Measurements from ENCODE around the gene IRX6. TPM values are rescaled to one million over a fixed set of nuclear protein-coding genes. Genes with fewer than 3 reads are reported as not detected.
A peak's percentile ranks its signal among the peaks of the same experiment; 100 is the strongest.

IRX6 gene
- total and polyA plus RNA-seq, 4 donors, result 0.10 to 0.78 (median 0.26) TPM

DNA sequence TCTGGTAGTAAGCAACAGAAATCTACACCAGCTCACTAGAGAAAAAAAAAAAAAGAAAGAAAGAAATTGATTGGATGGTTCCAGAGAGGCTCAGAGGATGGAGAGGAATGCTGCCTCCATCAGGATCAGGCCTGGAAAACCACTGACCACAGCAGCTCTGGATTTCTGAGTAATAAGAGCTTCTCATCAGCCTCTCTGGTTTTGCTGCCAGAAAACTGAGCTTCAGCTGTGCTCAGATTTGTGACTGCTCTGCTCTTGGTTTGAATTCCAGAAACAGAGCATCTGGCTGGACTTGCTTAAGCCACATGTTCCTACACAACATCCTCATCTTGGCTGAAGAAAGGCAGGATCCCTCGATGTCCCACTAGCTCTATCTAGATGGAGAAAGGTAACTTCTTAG is 25.9 kb downstream of the IRX6 start:
- H3K4me1 ChIP-seq (ENCODE audit: control insufficient read depth, insufficient read depth, low read length), result no peaks in the 10 kb centered on the region
- no peak overlapping the region for H3K4me3 ChIP-seq (ENCODE audit: low read depth, low read length)
- no peaks in the 10 kb centered on the region for H3K9me3 ChIP-seq (ENCODE audit: control insufficient read depth, insufficient read depth, low read length)
- no peaks in the 10 kb centered on the region for H3K27me3 ChIP-seq (ENCODE audit: control insufficient read depth, insufficient read depth, low read length)
- H3K36me3 ChIP-seq (ENCODE audit: control insufficient read depth, insufficient read depth, low read length), result no peaks in the 10 kb centered on the region
- H3K27ac ChIP-seq (ENCODE audit: low read depth, low read length), result no peak overlapping the region
- no CpG with 5 or more reads among the region's 1 CpG for WGBS (ENCODE audit: insufficient coverage)
- no peak for DNase-seq (ENCODE audit: low read depth in 4 of 6, low spot score in 6 of 6)

DNA sequence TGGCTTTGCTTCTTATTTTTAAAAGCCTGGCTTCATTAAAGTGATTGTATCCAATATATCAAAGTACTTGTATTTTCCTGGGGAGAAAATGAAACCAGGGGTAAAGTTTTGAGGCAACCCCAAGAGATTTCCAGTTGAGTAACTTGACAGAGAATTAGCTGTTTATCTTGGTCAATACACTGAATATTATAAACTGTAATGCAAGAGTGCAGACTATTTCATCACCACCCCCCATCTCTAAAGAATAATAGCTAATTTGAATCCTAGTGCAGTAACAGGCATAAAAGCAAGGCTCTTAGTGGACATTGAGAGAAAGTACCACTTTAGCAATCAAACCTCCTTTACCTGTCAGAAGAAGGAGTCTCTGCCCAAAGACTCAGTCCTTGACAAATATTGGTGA is 27.0 kb downstream of the IRX6 start:
- H3K4me1 ChIP-seq (ENCODE audit: control insufficient read depth, insufficient read depth, low read length), result no peaks in the 10 kb centered on the region
- no peaks in the 10 kb centered on the region for H3K36me3 ChIP-seq (ENCODE audit: control insufficient read depth, insufficient read depth, low read length)
- no peak overlapping the region for H3K4me3 ChIP-seq (ENCODE audit: low read depth, low read length)
- H3K27me3 ChIP-seq (ENCODE audit: control insufficient read depth, insufficient read depth, low read length), result no peaks in the 10 kb centered on the region
- no peak for DNase-seq (ENCODE audit: low read depth in 4 of 6, low spot score in 6 of 6)
- peaks cover 2% of the 10 kb centered on the region for H3K9me3 ChIP-seq (ENCODE audit: control insufficient read depth, insufficient read depth, low read length)
- H3K27ac ChIP-seq (ENCODE audit: low read depth, low read length), result no peak overlapping the region

DNA sequence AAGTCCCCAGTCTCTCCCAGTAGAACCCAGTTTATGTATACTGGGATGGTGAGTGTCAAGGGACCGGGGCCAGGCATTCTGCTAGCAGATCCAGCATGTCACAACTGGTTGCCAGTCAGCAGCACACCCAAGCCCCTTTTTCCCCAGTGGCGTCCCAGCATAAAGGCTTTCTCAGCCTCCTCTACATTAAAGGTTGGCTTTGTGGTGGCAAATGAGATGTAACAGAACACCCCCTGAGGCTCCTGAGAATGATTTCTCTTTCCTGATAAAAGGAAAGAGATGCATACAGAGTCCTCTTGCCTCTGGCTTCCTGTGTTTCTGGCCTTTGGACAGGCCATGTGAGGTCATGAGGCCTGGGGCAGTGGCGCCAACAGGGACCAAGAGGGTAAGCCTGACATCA is 27.9 kb downstream of the IRX6 start:
- no CpG with 5 or more reads among the region's 3 CpGs for WGBS (ENCODE audit: insufficient coverage)
- H3K27me3 ChIP-seq (ENCODE audit: control insufficient read depth, insufficient read depth, low read length), result no peaks in the 10 kb centered on the region
- H3K36me3 ChIP-seq (ENCODE audit: control insufficient read depth, insufficient read depth, low read length), result no peaks in the 10 kb centered on the region
- no peak overlapping the region for H3K4me3 ChIP-seq (ENCODE audit: low read depth, low read length)
- DNase-seq (ENCODE audit: low read depth in 4 of 6, low spot score in 6 of 6), result no peak
- no peak overlapping the region for H3K27ac ChIP-seq (ENCODE audit: low read depth, low read length)
- peaks cover 2% of the 10 kb centered on the region for H3K9me3 ChIP-seq (ENCODE audit: control insufficient read depth, insufficient read depth, low read length)
- H3K4me1 ChIP-seq (ENCODE audit: control insufficient read depth, insufficient read depth, low read length), result no peaks in the 10 kb centered on the region

DNA sequence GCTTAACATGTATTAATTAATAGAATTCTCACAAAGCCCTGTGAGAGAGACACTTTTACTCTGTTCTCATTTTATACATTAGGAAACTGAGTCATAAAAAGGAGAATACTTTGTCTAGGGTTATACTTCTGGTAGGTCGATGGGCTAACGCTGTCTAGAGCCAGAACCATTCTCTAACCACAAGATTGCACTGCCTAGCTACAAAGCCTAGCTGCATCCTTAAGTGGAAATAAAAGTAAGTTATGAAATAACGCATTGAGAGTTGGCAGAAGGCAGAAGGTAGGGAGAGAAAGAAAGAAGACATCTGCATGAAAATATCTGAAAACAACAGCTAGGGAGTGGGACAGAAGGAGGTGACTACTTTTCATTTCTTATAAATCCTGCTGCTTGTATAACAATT is 33.2 kb downstream of the IRX6 start:
- no peaks in the 10 kb centered on the region for H3K36me3 ChIP-seq (ENCODE audit: control insufficient read depth, insufficient read depth, low read length)
- H3K4me1 ChIP-seq (ENCODE audit: control insufficient read depth, insufficient read depth, low read length), result no peaks in the 10 kb centered on the region
- H3K4me3 ChIP-seq (ENCODE audit: low read depth, low read length), result no peak overlapping the region
- 80% methylated on average over 1 of the region's 3 CpGs for WGBS (ENCODE audit: insufficient coverage)
- peaks cover 2% of the 10 kb centered on the region for H3K9me3 ChIP-seq (ENCODE audit: control insufficient read depth, insufficient read depth, low read length)
- H3K27ac ChIP-seq (ENCODE audit: low read depth, low read length), result no peak overlapping the region
- no peaks in the 10 kb centered on the region for H3K27me3 ChIP-seq (ENCODE audit: control insufficient read depth, insufficient read depth, low read length)
- no peak for DNase-seq (ENCODE audit: low read depth in 4 of 6, low spot score in 6 of 6)

DNA sequence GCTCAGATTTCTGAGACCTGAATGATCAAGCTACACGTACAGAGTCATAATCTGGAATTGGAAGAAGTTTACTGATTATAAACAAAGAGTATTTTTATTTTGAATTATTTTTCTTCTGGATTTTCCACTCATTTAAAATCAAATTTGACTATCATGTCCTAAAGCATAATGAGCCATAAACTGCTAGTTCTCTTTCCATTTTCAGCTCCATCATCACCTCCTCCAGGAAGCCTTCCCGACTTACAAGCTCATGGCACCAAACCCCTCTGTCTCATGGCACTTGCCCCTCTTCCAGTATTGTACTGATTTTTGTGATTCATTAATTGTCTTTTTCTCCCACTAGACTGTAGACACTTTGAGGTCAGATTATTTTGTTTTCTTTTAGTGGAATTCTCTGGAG is 35.9 kb downstream of the IRX6 start:
- no peak for DNase-seq (ENCODE audit: low read depth in 4 of 6, low spot score in 6 of 6)
- H3K4me1 ChIP-seq (ENCODE audit: control insufficient read depth, insufficient read depth, low read length), result no peaks in the 10 kb centered on the region
- H3K27ac ChIP-seq (ENCODE audit: low read depth, low read length), result no peak overlapping the region
- H3K9me3 ChIP-seq (ENCODE audit: control insufficient read depth, insufficient read depth, low read length), result peaks cover 2% of the 10 kb centered on the region
- no peaks in the 10 kb centered on the region for H3K36me3 ChIP-seq (ENCODE audit: control insufficient read depth, insufficient read depth, low read length)
- WGBS (ENCODE audit: insufficient coverage), result no CpG with 5 or more reads among the region's 2 CpGs
- H3K4me3 ChIP-seq (ENCODE audit: low read depth, low read length), result no peak overlapping the region
- no peaks in the 10 kb centered on the region for H3K27me3 ChIP-seq (ENCODE audit: control insufficient read depth, insufficient read depth, low read length)

DNA sequence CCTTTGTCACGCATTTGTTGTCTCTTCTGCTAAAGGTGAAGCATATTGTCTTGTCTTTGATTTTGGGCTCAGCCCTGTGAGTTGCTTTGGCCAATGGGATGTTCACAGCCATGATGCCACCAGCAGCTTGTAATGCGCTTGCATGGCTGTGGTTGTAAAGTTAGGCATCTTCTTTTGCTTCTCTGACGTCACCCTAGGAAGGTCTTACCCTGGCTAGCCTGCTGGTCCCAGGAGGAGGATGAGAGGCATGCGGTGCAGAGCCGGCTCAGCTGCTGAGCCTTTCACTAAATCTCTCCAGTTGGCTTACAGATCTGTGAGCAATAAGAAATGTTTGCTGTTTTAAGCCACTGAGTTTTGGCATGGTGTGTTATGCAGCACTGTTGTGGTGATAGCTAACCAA is 40.8 kb downstream of the IRX6 start:
- WGBS (ENCODE audit: insufficient coverage), result 70% methylated on average over 4 of the region's 5 CpGs
- Histone ChIP-seq H3K27ac (ENCODE audit: low read depth, low read length) (no peak overlapping the region), H3K36me3 (ENCODE audit: control insufficient read depth, insufficient read depth, low read length) (no peaks in the 10 kb centered on the region), H3K4me3 (ENCODE audit: low read depth, low read length) (no peak overlapping the region), H3K9me3 (ENCODE audit: control insufficient read depth, insufficient read depth, low read length) (no peaks in the 10 kb centered on the region), H3K27me3 (ENCODE audit: control insufficient read depth, insufficient read depth, low read length) (peaks cover 12% of the 10 kb centered on the region), H3K4me1 (ENCODE audit: control insufficient read depth, insufficient read depth, low read length) (no peaks in the 10 kb centered on the region)
- DNase-seq (ENCODE audit: low read depth in 4 of 6, low spot score in 6 of 6), result no peak

DNA sequence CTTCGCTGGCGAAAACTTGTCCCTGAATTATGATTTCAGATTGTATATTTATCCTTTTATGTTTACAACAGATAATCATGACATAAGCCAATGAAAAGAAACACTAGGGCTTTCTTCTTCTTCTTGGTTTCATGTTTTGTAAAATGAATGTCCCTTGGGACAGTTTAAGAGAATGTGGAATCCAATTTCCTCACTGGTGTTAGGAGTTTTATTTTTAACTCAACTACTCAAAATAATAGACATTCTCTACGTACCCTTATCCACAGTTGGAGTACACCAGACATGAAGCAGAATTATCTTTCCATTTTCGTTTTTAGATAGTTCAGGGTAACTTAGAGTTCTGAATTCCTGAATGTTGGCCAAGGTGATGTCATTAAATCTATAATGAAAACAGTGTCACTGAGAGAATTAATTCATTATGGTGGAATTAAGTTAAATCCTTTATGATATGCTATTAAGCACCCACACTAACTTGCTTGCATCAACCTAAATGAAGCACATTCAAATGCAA is 43.4 kb downstream of the IRX6 start:
- peaks cover 27% of the 10 kb centered on the region for H3K27me3 ChIP-seq (ENCODE audit: control insufficient read depth, insufficient read depth, low read length)
- H3K36me3 ChIP-seq (ENCODE audit: control insufficient read depth, insufficient read depth, low read length), result no peaks in the 10 kb centered on the region
- peaks cover 6% of the 10 kb centered on the region for H3K4me1 ChIP-seq (ENCODE audit: control insufficient read depth, insufficient read depth, low read length)
- no CpG with 5 or more reads among the region's 4 CpGs for WGBS (ENCODE audit: insufficient coverage)
- no peak overlapping the region for H3K4me3 ChIP-seq (ENCODE audit: low read depth, low read length)
- DNase-seq (ENCODE audit: low read depth in 4 of 6, low spot score in 6 of 6), result no peak
- no peaks in the 10 kb centered on the region for H3K9me3 ChIP-seq (ENCODE audit: control insufficient read depth, insufficient read depth, low read length)
- no peak overlapping the region for H3K27ac ChIP-seq (ENCODE audit: low read depth, low read length)

DNA sequence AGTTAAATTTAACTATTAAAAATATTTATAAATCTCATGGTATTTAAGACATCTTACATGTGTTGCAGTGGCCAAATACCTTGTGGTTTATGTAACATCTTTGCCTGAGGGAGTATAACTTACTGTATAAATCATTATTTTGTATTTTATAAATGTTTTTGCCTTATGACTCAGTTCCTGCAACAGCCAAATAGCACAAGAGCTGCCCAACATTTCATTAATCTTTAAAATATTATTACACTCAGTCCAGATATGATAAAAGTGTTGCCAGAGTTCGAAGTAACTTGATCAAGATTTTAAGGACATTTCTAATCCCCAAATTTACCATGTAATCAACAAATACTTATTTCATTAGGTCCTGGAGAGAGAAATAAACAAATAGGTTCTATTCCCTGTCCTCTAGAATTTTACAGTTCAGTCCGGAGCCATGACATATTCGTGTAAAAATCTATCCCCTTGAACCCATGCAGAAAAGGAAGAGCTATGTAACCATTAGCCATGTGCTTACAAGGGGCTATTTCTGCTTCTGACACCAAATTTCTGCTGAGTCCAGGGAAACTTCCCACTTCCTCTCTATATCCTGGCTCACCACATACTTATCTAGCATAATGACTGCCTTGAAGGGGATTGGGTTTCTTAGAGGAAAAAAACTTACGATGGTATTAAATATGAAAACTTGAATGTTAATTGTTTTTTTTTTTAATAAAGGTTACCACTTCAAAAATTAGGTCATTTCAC is 44.0 kb downstream of the IRX6 start:
- Histone ChIP-seq H3K9me3 (ENCODE audit: control insufficient read depth, insufficient read depth, low read length) (no peaks in the 10 kb centered on the region), H3K4me3 (ENCODE audit: low read depth, low read length) (no peak overlapping the region), H3K27me3 (ENCODE audit: control insufficient read depth, insufficient read depth, low read length) (peaks cover 32% of the 10 kb centered on the region), H3K36me3 (ENCODE audit: control insufficient read depth, insufficient read depth, low read length) (no peaks in the 10 kb centered on the region), H3K27ac (ENCODE audit: low read depth, low read length) (no peak overlapping the region), H3K4me1 (ENCODE audit: control insufficient read depth, insufficient read depth, low read length) (peaks cover 6% of the 10 kb centered on the region)
- DNase-seq (ENCODE audit: low read depth in 4 of 6, low spot score in 6 of 6), result peak in 1 of 6 donors; percentile 15
- WGBS (ENCODE audit: insufficient coverage), result 88% methylated on average over 3 of the region's 4 CpGs

DNA sequence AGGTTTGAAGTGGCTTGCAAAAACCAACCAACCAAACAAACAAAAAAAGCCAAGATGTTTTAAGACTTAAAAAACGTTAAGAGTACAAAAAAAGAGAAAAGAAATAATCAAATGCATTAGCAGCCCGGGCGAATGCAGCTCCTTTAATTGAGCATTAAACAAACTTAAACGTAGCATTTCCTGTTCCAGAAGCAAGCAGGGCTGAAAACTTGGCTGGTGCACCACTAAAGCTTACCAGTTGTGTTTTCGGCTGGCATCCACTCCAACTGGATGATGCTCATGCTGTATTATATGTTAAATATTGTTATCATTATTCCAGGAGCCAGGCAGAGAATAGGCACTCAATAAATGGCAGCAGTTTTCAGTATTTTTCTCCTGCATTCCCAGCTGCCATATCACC is 45.1 kb downstream of the IRX6 start:
- WGBS (ENCODE audit: insufficient coverage), result 40% methylated on average over 1 of the region's 5 CpGs
- Histone ChIP-seq H3K4me1 (ENCODE audit: control insufficient read depth, insufficient read depth, low read length) (peaks cover 6% of the 10 kb centered on the region), H3K27ac (ENCODE audit: low read depth, low read length) (no peak overlapping the region), H3K9me3 (ENCODE audit: control insufficient read depth, insufficient read depth, low read length) (no peaks in the 10 kb centered on the region), H3K27me3 (ENCODE audit: control insufficient read depth, insufficient read depth, low read length) (peaks cover 32% of the 10 kb centered on the region), H3K36me3 (ENCODE audit: control insufficient read depth, insufficient read depth, low read length) (no peaks in the 10 kb centered on the region), H3K4me3 (ENCODE audit: low read depth, low read length) (no peak overlapping the region)
- no peak for DNase-seq (ENCODE audit: low read depth in 4 of 6, low spot score in 6 of 6)

DNA sequence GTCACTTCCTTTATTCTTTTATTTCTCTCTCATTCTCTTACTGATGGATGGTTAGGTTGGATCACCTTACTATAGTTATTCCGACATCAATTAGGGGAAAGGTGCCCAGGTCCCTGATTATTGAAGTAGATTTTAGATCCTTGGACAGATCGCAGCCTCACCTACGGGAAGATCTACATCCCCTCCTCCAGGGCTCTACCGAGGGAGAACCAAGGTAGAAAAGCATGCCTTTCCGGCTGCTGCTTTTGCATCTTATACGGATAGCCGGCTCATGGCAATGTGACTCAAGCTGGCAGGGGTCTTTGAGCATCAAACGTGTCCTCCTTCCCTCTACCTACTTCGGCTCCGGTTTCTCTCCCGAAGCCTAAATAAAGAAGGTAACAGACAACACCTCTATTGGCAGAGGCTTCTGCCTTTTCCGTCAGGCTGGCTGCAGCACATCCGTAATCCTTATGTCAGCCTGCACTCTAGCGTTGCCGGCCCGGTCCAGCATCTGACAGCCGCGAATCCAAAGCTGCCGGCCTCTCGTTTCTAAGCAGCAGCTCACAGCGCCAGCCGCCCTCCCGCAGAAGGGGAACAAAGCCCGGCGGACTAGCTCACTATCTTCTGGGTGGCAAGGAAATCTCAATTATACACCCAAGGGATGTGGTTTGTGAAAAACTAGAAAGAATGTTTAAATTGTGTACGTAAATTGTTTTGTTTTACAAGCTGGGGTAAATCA is 46.9 kb downstream of the IRX6 start:
- Histone ChIP-seq H3K9me3 (ENCODE audit: control insufficient read depth, insufficient read depth, low read length) (no peaks in the 10 kb centered on the region), H3K4me3 (ENCODE audit: low read depth, low read length) (no peak overlapping the region), H3K4me1 (ENCODE audit: control insufficient read depth, insufficient read depth, low read length) (peaks cover 6% of the 10 kb centered on the region), H3K27ac (ENCODE audit: low read depth, low read length) (no peak overlapping the region), H3K36me3 (ENCODE audit: control insufficient read depth, insufficient read depth, low read length) (no peaks in the 10 kb centered on the region), H3K27me3 (ENCODE audit: control insufficient read depth, insufficient read depth, low read length) (peaks cover 32% of the 10 kb centered on the region)
- 3% methylated on average over 20 of the region's 26 CpGs for WGBS (ENCODE audit: insufficient coverage)
- DNase-seq (ENCODE audit: low read depth in 4 of 6, low spot score in 6 of 6), result peak; percentile 31 to 95 (median 76)

Measured in spinal cord (tissue), 10 donors.